ENCODE data around the gene ELP5.

Gene ELP5

DNA sequence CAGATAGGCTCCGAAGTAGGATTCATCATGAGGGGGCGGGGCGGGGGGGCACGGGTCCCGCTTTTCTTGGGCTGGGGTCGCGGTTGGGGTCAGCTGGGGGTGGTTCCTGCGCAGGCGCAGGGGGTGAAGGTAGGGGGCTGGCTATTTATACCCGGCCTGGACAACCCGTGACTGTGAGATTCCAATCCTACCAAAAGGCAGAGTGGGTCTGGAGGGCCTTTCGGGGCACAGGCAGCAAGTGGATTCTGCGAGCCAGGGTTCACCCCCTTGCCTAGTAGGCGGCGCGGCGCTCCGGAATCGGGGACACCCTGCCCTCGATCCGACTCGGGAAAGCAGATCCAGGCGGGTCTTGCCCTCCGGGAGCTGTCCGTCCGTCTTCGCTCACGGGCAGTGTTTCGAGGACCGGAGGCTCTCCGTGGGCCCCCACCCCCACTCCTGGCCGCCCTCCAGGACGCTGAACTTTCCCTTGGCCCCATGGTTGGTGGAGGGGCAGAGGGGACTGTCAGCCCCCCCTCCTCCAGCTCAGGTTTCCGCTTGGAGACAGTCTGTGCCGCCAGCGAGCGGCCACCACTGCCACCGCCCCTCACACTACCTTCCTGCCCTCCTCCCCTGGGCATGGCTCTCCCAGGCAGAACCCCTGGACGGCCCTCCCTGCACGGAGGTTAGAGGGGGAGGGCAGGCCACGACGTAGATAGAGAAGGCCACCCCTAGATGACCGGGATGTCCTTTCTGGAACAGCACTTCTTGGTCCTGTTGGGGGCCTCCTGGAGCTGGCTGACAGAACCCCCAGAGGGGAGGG lies 30.1 kb downstream of the ELP5 start:
- Histone ChIP-seq H3K4me3 (ENCODE audit: low read depth, low read length) (peak overlapping the region; percentile 47), H3K27me3 (replicated peaks) (peaks cover 13% of the 10 kb centered on the region)
- TF ChIP-seq, protein P1, sequence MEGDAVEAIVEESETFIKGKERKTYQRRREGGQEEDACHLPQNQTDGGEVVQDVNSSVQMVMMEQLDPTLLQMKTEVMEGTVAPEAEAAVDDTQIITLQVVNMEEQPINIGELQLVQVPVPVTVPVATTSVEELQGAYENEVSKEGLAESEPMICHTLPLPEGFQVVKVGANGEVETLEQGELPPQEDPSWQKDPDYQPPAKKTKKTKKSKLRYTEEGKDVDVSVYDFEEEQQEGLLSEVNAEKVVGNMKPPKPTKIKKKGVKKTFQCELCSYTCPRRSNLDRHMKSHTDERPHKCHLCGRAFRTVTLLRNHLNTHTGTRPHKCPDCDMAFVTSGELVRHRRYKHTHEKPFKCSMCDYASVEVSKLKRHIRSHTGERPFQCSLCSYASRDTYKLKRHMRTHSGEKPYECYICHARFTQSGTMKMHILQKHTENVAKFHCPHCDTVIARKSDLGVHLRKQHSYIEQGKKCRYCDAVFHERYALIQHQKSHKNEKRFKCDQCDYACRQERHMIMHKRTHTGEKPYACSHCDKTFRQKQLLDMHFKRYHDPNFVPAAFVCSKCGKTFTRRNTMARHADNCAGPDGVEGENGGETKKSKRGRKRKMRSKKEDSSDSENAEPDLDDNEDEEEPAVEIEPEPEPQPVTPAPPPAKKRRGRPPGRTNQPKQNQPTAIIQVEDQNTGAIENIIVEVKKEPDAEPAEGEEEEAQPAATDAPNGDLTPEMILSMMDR (IDR thresholded peaks at IDR 0.05; ENCODE audit: low read depth, low read length, missing control alignments): no peak

DNA sequence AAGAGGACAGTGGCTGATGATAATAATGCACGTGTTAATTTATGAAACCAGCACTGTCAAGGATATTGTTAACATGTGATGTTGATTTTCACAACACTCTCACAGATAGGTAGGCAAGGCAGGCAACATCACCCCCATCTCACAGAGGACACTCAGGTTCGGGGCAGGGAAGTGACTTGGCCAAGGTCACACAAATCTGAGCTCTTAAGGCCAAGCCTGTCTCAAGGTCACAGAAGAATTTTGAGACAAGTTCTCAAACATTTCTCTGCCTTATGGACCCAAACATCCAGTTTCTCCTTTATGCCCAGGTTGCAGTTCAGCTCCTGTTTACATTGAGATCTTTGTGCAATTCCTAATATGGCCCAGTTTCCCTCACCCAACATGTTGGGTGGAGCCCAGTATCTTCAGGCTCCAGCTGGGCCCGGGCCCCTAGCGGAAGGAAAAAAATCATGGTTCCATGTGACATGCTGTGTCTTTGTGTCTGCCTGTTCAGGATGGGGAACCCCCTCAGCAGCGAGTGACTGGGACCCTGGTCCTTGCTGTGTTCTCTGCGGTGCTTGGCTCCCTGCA lies 30.8 kb downstream of the ELP5 start:
- H3K4me3 ChIP-seq (ENCODE audit: low read depth, low read length): no peak overlapping the region
- in situ Hi-C loops (cut with HindIII; ENCODE audit: low pct_ligation_motif_present, low sequenced_read_pairs): no loop called here
- H3K27me3 ChIP-seq (replicated peaks): peaks cover 16% of the 10 kb centered on the region
- no peaks in the 10 kb centered on the region for H3K36me3 ChIP-seq (replicated peaks)
- no peak overlapping the region for H3K27ac ChIP-seq
- TF ChIP-seq, protein P1 (IDR thresholded peaks at IDR 0.05; ENCODE audit: low read depth, low read length, missing control alignments): no peak
- DNase-seq: no peak

More for the DNA sequence above, 30.1 kb downstream of the ELP5 start:
- no peak for DNase-seq
- no peak overlapping the region for H3K27ac ChIP-seq
- in situ Hi-C loops (cut with HindIII; ENCODE audit: low pct_ligation_motif_present, low sequenced_read_pairs): no loop called here
- no peaks in the 10 kb centered on the region for H3K36me3 ChIP-seq (replicated peaks)

DNA sequence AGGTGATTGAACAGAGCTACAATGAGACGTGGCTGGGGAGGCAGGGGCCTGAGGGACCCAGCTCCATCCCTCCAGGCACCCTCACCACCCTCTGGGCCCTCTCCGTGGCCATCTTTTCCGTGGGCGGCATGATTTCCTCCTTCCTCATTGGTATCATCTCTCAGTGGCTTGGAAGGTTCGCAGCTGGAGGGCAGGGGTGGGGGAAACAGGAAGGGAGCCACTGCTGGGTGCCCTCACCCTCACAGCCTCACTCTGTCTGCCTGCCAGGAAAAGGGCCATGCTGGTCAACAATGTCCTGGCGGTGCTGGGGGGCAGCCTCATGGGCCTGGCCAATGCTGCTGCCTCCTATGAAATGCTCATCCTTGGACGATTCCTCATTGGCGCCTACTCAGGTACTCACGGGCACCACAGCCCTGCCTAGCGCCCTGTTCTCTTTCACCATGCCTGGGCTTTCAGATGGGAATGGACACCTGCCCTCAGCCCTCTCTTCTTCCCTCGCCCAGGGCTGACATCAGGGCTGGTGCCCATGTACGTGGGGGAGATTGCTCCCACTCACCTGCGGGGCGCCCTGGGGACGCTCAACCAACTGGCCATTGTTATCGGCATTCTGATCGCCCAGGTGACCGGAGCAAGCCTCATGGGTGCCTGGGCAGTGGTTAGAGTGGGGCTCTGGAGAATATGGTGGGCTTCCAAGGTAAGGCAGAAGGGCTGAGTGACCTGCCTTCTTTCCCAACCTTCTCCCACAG lies 31.6 kb downstream of the ELP5 start:
- Histone ChIP-seq H3K4me3 (ENCODE audit: low read depth, low read length) (no peak overlapping the region), H3K36me3 (replicated peaks) (no peaks in the 10 kb centered on the region), H3K27ac (no peak overlapping the region), H3K27me3 (replicated peaks) (peaks cover 22% of the 10 kb centered on the region)
- TF ChIP-seq, protein P1 (IDR thresholded peaks at IDR 0.05; ENCODE audit: low read depth, low read length, missing control alignments): no peak
- no peak for DNase-seq
- in situ Hi-C loops (cut with HindIII; ENCODE audit: low pct_ligation_motif_present, low sequenced_read_pairs): no loop called here

DNA sequence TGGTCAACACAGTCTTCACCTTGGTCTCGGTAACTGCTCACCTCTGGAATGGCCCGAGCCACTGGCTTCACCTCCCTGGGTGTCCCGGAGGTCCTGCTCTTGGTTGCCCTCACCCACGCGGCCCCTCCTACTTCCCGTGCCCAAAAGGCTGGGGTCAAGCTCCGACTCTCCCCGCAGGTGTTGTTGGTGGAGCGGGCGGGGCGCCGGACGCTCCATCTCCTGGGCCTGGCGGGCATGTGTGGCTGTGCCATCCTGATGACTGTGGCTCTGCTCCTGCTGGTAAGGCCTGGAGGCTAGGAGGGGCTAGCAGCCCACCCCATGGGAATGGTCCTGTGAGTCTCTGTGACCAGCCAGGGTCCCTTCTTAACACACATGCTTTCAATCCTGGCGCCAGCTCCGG lies 32.9 kb downstream of the ELP5 start:
- TF ChIP-seq, protein P1 (IDR thresholded peaks at IDR 0.05; ENCODE audit: low read depth, low read length, missing control alignments): no peak
- no peak for DNase-seq
- no peaks in the 10 kb centered on the region for H3K36me3 ChIP-seq (replicated peaks)
- H3K27ac ChIP-seq: no peak overlapping the region
- in situ Hi-C loops (cut with HindIII; ENCODE audit: low pct_ligation_motif_present, low sequenced_read_pairs): no loop called here
- peaks cover 25% of the 10 kb centered on the region for H3K27me3 ChIP-seq (replicated peaks)
- H3K4me3 ChIP-seq (ENCODE audit: low read depth, low read length): no peak overlapping the region

DNA sequence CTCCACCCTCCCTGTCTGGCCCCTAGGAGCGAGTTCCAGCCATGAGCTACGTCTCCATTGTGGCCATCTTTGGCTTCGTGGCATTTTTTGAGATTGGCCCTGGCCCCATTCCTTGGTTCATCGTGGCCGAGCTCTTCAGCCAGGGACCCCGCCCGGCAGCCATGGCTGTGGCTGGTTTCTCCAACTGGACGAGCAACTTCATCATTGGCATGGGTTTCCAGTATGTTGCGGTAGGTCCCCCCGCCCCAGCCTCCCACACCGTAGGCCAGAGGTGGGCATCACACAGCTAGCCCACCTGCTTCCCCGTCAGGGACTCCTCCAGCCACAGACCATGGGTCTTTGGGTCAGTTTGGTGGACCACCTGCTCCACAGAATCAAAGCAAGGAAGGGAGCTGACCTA lies 33.7 kb downstream of the ELP5 start:
- H3K36me3 ChIP-seq (replicated peaks): no peaks in the 10 kb centered on the region
- TF ChIP-seq, protein P1 (IDR thresholded peaks at IDR 0.05; ENCODE audit: low read depth, low read length, missing control alignments): no peak
- no peak for DNase-seq
- no peak overlapping the region for H3K4me3 ChIP-seq (ENCODE audit: low read depth, low read length)
- H3K27me3 ChIP-seq (replicated peaks): peaks cover 32% of the 10 kb centered on the region
- in situ Hi-C loops (cut with HindIII; ENCODE audit: low pct_ligation_motif_present, low sequenced_read_pairs): no loop called here
- no peak overlapping the region for H3K27ac ChIP-seq

Measured in brain microvascular endothelial cell (primary cell).